GM12878 (cell line): ENCODE results near the gene TNFSF12.

Experiments used
- ESRRA ChIP-seq: IDR thresholded peaks from 2 replicates; pipeline ENCODE4 v1.6.1; 2012; ENCODE audit warnings: mild to moderate bottlenecking, low read length, improper control_type of control experiment
- EZH2 ChIP-seq: IDR thresholded peaks from 2 replicates; pipeline ENCODE4 v1.6.1; 2012; ENCODE audit warnings: low read depth, mild to moderate bottlenecking, control low read depth, inconsistent platforms, low read length, borderline replicate concordance; ENCODE audit not compliant: control insufficient read depth
- FOXK2 ChIP-seq: fragments of 450-650 bp; IDR thresholded peaks from 2 replicates; pipeline ENCODE4 v1.6.1; 2017; ENCODE audit warnings: mild to moderate bottlenecking, moderate library complexity
- GABPA ChIP-seq: IDR thresholded peaks from 2 replicates; pipeline ENCODE4 v1.6.1; 2014; ENCODE audit warnings: antibody characterized with exemption, low read depth, mild to moderate bottlenecking, inconsistent platforms
- MEF2B ChIP-seq: fragments of 450-650 bp; IDR thresholded peaks from 2 replicates; pipeline ENCODE4 v1.6.1; 2018; ENCODE audit warnings: mild to moderate bottlenecking, moderate library complexity; ENCODE audit not compliant: partially characterized antibody, poor library complexity, severe bottlenecking
- MYC ChIP-seq: IDR thresholded peaks from 2 replicates; pipeline ENCODE4 v1.6.1; 2011; ENCODE audit warnings: mild to moderate bottlenecking, low read length, moderate library complexity, inconsistent platforms; ENCODE audit not compliant: insufficient read depth, insufficient replicate concordance, insufficient read length, severe bottlenecking
- POLR2A ChIP-seq: IDR thresholded peaks from 2 replicates; pipeline ENCODE4 v1.6.1; 2011; ENCODE audit warnings: low read depth, mild to moderate bottlenecking, low read length
- REST ChIP-seq: IDR thresholded peaks from 2 replicates; pipeline ENCODE4 v1.6.1; 2012; ENCODE audit warnings: mild to moderate bottlenecking, low read depth, low read length
- SREBF1 ChIP-seq: IDR thresholded peaks from 2 replicates; pipeline ENCODE4 v1.6.1; 2012; ENCODE audit warnings: mild to moderate bottlenecking, low read length
- SRF ChIP-seq, 2 experiments: IDR thresholded peaks; 2 replicates each; pipeline ENCODE4 v1.6.1; 2011; ENCODE audit warnings: low read depth in 2 of 2, low read length in 2 of 2, mild to moderate bottlenecking in 1 of 2, moderate library complexity in 1 of 2
- TF ChIP-seq, protein P1 (sequence below), 3 experiments: IDR thresholded peaks in 2 of 3; conservative IDR thresholded peaks in 1 of 3; 2 replicates each; pipeline ENCODE4 v1.5.1; 2011; ENCODE audit warnings: low read depth in 3 of 3, low read length in 3 of 3, mild to moderate bottlenecking in 3 of 3, control low read depth in 2 of 3, moderate library complexity in 2 of 3, inconsistent platforms in 1 of 3, mixed read lengths in 1 of 3; ENCODE audit not compliant: control insufficient read depth in 2 of 3, insufficient read depth in 1 of 3; ENCODE audit errors: extremely low read depth in 1 of 3

- no peak for TF ChIP-seq FOXK2
- TF ChIP-seq SRF (IDR thresholded peaks at IDR 0.05; ENCODE audit: low read depth in 2 of 2, low read length in 2 of 2), result no peak
- TF ChIP-seq, protein P1, sequence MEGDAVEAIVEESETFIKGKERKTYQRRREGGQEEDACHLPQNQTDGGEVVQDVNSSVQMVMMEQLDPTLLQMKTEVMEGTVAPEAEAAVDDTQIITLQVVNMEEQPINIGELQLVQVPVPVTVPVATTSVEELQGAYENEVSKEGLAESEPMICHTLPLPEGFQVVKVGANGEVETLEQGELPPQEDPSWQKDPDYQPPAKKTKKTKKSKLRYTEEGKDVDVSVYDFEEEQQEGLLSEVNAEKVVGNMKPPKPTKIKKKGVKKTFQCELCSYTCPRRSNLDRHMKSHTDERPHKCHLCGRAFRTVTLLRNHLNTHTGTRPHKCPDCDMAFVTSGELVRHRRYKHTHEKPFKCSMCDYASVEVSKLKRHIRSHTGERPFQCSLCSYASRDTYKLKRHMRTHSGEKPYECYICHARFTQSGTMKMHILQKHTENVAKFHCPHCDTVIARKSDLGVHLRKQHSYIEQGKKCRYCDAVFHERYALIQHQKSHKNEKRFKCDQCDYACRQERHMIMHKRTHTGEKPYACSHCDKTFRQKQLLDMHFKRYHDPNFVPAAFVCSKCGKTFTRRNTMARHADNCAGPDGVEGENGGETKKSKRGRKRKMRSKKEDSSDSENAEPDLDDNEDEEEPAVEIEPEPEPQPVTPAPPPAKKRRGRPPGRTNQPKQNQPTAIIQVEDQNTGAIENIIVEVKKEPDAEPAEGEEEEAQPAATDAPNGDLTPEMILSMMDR (IDR thresholded peaks at IDR 0.05 in 2 of 3, conservative IDR thresholded peaks at IDR 0.05 in 1 of 3; ENCODE audit: control insufficient read depth in 2 of 3, extremely low read depth in 1 of 3, insufficient read depth in 1 of 3, low read depth in 3 of 3, low read length in 3 of 3), result peak; percentile 68 to 93 (median 83)
- no peak for TF ChIP-seq MYC
- TF ChIP-seq ESRRA, result no peak
- TF ChIP-seq POLR2A, result no peak
- no peak for TF ChIP-seq SREBF1
- no peak for TF ChIP-seq MEF2B
- TF ChIP-seq REST, result no peak
- TF ChIP-seq EZH2, result no peak
- no peak for TF ChIP-seq GABPA
Measured at GRCh38 chr17:7560172-7561027, 11.5 kb downstream of the TNFSF12 start.
